Urinary bladder (tissue), 4 donors: ENCODE data around the gene ZNF229. TPM values are rescaled to one million over a fixed set of nuclear protein-coding genes. Genes with fewer than 3 reads are reported as not detected.
"Not testable (repeated sequence)": the region's sequence is repeated elsewhere in the genome, so short reads cannot be mapped to it uniquely, and the experiment has no call there.

Experiments used
- DNase-seq: peaks from one replicate; pipeline ENCODE4 v3.0.0-alpha.2; 2015; ENCODE audit errors: extremely low spot score
- H3K27ac ChIP-seq: one replicate; pipeline ENCODE4 v1.5.1; 2013; ENCODE audit warnings: low read depth, mild to moderate bottlenecking, moderate library complexity
- H3K36me3 ChIP-seq: one replicate; pipeline ENCODE4 v1.6.1; 2013; ENCODE audit warnings: mild to moderate bottlenecking, moderate library complexity; ENCODE audit not compliant: insufficient read depth
- H3K4me1 ChIP-seq: one replicate; pipeline ENCODE4 v1.6.1; 2013; ENCODE audit warnings: mild to moderate bottlenecking, moderate library complexity; ENCODE audit not compliant: insufficient read depth
- H3K4me3 ChIP-seq: one replicate; pipeline ENCODE4 v1.5.1; 2013; ENCODE audit warnings: low read depth, low read length
- WGBS: extraction: QIAGEN DNeasy Blood & Tissue Kit; methylation state at CpG from one replicate; pipeline ENCODE4 v1.1.7; 2013; 5-methylcytosine and 5-hydroxymethylcytosine counted together
- polyA plus RNA-seq: library from polyadenylated mRNA; stranded (reverse); fragments of 200-250 nt; gene quantifications from one replicate; pipeline ENCODE4 v1.2.3, GENCODE V29; 2013
- total RNA-seq: library from RNA; depleted of rRNA; stranded (reverse); fragments of >200 nt; gene quantifications from one replicate; pipeline ENCODE4 v1.2.3, GENCODE V29; 2014
- donor health status: healthy with polysubstance abuse.
- donor health status: healthy.

The ZNF229 gene
- total and polyA plus RNA-seq, 2 donors = 3.4 to 15.1 TPM

GRCh38 chr19:44401139-44402115 is 46.8 kb downstream of the ZNF229 start, which contains the start of gene ZNF285:
Gene ZNF285, minus strand, starts transcription at chr19:44401608. Its CDS starts 4,395 bp downstream, at chr19:44397213.
- H3K4me3 ChIP-seq = peak within 1 kb of the TSS; percentile 44
- 4% methylated on average over 43 of the region's 43 CpGs for WGBS
- no peaks in the 10 kb centered on the region for H3K36me3 ChIP-seq
- DNase-seq = peak; percentile 92
- H3K4me1 ChIP-seq = no peaks in the 10 kb centered on the region
- H3K27ac ChIP-seq = no peak within 1 kb of the TSS

DNA sequence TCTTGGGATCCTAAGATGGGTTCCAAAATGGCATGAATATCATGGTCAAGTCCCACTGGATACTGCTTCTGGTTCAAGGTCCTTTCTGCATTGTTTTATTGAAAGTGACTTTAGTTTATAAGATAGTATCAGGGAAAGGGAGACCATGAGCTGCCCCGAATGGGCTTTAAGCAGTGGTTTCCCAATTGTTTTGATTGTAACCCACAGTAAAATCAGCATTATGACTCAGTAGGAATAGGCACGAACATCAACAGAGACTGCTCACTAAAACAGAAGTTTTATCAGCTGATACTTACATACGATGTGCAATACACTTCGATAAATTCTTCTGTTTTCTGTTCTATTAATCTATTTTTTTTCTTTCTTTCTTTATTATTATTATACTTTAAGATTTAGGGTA is 59.0 kb downstream of the ZNF229 start:
- not testable (repeated sequence) for H3K4me3 ChIP-seq, H3K36me3 ChIP-seq, H3K4me1 ChIP-seq, DNase-seq, H3K27ac ChIP-seq
- 93% methylated on average over 4 of the region's 4 CpGs for WGBS

Other genes starting within 250 kb of the ZNF229 start
- 34.5 TPM for gene ZNF227, start 235.9 kb downstream of the ZNF229 start, total RNA-seq
- gene ZNF227, start 235.9 kb downstream of the ZNF229 start, polyA plus RNA-seq = 7.4 TPM
- gene ZNF233, start 188.6 kb downstream of the ZNF229 start, total RNA-seq = 3.1 TPM
- 1.4 TPM for gene ZNF233, start 188.6 kb downstream of the ZNF229 start, polyA plus RNA-seq
- gene ZNF235, start 143.4 kb downstream of the ZNF229 start, total RNA-seq = 20.8 TPM
- gene ZNF235, start 143.4 kb downstream of the ZNF229 start, polyA plus RNA-seq = 3.2 TPM
- gene ZNF112, start 91.8 kb downstream of the ZNF229 start, total RNA-seq = 18.7 TPM
- gene ZNF112, start 91.8 kb downstream of the ZNF229 start, polyA plus RNA-seq = 2.7 TPM
- 11.1 TPM for gene ZNF285, start 46.9 kb downstream of the ZNF229 start, total RNA-seq
- gene ZNF285, start 46.9 kb downstream of the ZNF229 start, polyA plus RNA-seq = 2.8 TPM
- gene ZNF180, start 52.0 kb upstream of the ZNF229 start, total RNA-seq = 23.7 TPM
- gene ZNF180, start 52.0 kb upstream of the ZNF229 start, polyA plus RNA-seq = 7.2 TPM
- not detected for gene CEACAM20, start 81.2 kb upstream of the ZNF229 start, total RNA-seq
- not detected for gene CEACAM20, start 81.2 kb upstream of the ZNF229 start, polyA plus RNA-seq
- gene IGSF23, start 165.1 kb upstream of the ZNF229 start, total RNA-seq = not detected
- gene IGSF23, start 165.1 kb upstream of the ZNF229 start, polyA plus RNA-seq = not detected
- 21.3 TPM for gene PVR, start 195.4 kb upstream of the ZNF229 start, total RNA-seq
- gene PVR, start 195.4 kb upstream of the ZNF229 start, polyA plus RNA-seq = 19.3 TPM
- gene CEACAM19, start 223.0 kb upstream of the ZNF229 start, total RNA-seq = 1.8 TPM
- gene CEACAM19, start 223.0 kb upstream of the ZNF229 start, polyA plus RNA-seq = 4.9 TPM